Caco-2 (cell line): ENCODE data around the gene CD33. TPM values are rescaled to one million over a fixed set of nuclear protein-coding genes. Genes with fewer than 3 reads are reported as not detected.

Experiments
- BruUV-seq: library from RNA; stranded (reverse); fragments of 400-500 nt; replicated peaks from 2 replicates; lab custom pipeline; 2021; lab: Mats Ljungman, UMichigan
- CTCF ChIA-PET: fragments of 300-600 bp; sonication (Branson Sonifier 250); formaldehyde crosslinking; loops from one replicate; lab custom pipeline; 2022; ENCODE audit warnings: antibody characterized with exemption; lab: Charles Lee
- POLR2A ChIA-PET: fragments of 300-600 bp; sonication (Branson Sonifier 250); formaldehyde crosslinking; loops from one replicate; lab custom pipeline; 2022; ENCODE audit warnings: antibody characterized with exemption; lab: Charles Lee
- DNase-seq, 2 experiments: peaks; one replicate each; pipeline versions ENCODE4 v3.0.0 to v3.0.0-alpha.2; 2020 to 2022
- H3K27me3 ChIP-seq: replicated peaks from 2 replicates; pipeline ENCODE4 v1.6.0; 2011; ENCODE audit warnings: low read length; ENCODE audit not compliant: control insufficient read depth, insufficient read depth
- H3K36me3 ChIP-seq: 2 replicates; pipeline ENCODE4 v1.5.1; 2011; ENCODE audit warnings: low read length; ENCODE audit not compliant: control insufficient read depth, insufficient read depth
- H3K4me1 ChIP-seq: fragments of 250-450 bp; sonication (Bioruptor Pico); 2 replicates; pipeline ENCODE4 v1.5.1; 2020; ENCODE audit warnings: mild to moderate bottlenecking
- H3K4me3 ChIP-seq: 2 replicates; pipeline ENCODE4 v1.5.1; 2011; ENCODE audit warnings: low read depth, mild to moderate bottlenecking, control low read depth, low read length
- H3K9me3 ChIP-seq: fragments of 250-450 bp; sonication (Bioruptor Pico); 2 replicates; pipeline ENCODE4 v1.5.1; 2020; ENCODE audit warnings: mild to moderate bottlenecking, moderate library complexity
- H3K27ac Mint-ChIP-seq: one replicate; pipeline ENCODE4 v1.8.0; 2022; ENCODE audit warnings: mixed read lengths; ENCODE audit not compliant: unreplicated experiment
- H3K27me3 Mint-ChIP-seq: one replicate; pipeline ENCODE4 v1.8.0; 2022; ENCODE audit warnings: mixed read lengths; ENCODE audit not compliant: insufficient read depth, unreplicated experiment
- H3K36me3 Mint-ChIP-seq: one replicate; pipeline ENCODE4 v1.8.0; 2022; ENCODE audit warnings: mild to moderate bottlenecking, mixed read lengths; ENCODE audit not compliant: insufficient read depth, unreplicated experiment
- H3K4me1 Mint-ChIP-seq: one replicate; pipeline ENCODE4 v1.8.0; 2022; ENCODE audit warnings: low read depth, mixed read lengths; ENCODE audit not compliant: unreplicated experiment
- H3K4me3 Mint-ChIP-seq: one replicate; pipeline ENCODE4 v1.8.0; 2022; ENCODE audit warnings: mild to moderate bottlenecking, moderate library complexity, mixed read lengths; ENCODE audit not compliant: unreplicated experiment
- H3K9me3 Mint-ChIP-seq: one replicate; pipeline ENCODE4 v1.8.0; 2022; ENCODE audit warnings: mixed read lengths; ENCODE audit not compliant: unreplicated experiment
- CTCF ChIP-seq, 2 experiments: fragments of 200-600 bp in 1 of 2; IDR thresholded peaks; 1 replicate in 1 of 2; 2 replicates in 1 of 2; pipeline versions ENCODE4 v1.5.1 to v1.8.0; 2011 to 2022; ENCODE audit warnings: antibody characterized with exemption in 1 of 2, control low read depth in 1 of 2, inconsistent platforms in 1 of 2, low read depth in 1 of 2, low read length in 1 of 2, mild to moderate bottlenecking in 1 of 2, moderate library complexity in 1 of 2; ENCODE audit not compliant: insufficient read depth in 1 of 2, severe bottlenecking in 1 of 2, unreplicated experiment in 1 of 2
- intact Hi-C: fragments of 100-400 bp; cut with micrococcal nuclease; formaldehyde crosslinking; loops from one replicate; pipeline ENCODE4 v1.10.0; 2022; ENCODE audit not compliant: unreplicated experiment
- total RNA-seq: library from RNA; stranded (reverse); gene quantifications from 2 replicates; pipeline ENCODE4 v1.2.3, GENCODE V29; 2022

The CD33 gene
- total RNA-seq, 1 experiment from 2014 or later, result not detected

DNA sequence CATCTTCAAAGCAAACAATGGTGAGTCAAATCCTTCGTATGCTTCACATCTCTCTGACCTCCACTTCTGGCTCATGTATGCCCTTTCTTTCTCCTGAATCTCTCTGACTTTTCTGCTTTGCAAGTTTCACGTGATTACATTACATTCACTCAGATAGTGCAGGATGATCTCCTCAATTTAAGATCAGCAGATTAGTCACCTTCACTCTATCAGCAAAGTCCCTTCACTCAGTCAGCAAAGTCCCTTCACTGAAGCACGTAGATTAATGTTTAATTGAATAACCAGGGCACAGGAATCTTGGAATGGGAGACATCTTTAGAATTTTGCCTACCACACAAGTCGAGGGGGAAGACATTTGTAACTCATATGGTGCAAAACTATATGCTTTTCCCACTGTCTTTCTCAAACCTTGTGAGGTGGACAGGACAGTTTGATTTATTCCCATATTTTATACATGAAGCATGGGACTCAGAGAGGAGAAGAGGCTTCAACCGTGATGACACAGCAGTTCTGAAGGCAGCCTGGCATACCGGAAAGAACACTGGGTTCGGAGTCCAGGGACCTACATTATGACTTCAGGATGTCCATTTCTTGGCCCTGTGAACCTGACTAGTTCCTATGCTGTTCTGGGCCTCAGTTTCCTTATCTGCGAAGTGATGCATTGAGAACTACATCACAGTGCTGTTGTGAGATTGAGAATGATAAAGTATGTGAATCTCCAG is 49.3 kb downstream of the CD33 start:
- no TSS peak for BruUV-seq
- intact Hi-C loops, result no loop called here
- H3K4me1 ChIP-seq, result no peaks in the 10 kb centered on the region
- no peaks in the 10 kb centered on the region for H3K36me3 ChIP-seq
- no peaks in the 10 kb centered on the region for H3K9me3 ChIP-seq
- H3K27ac Mint-ChIP-seq, result no peak overlapping the region
- ChIA-PET CTCF (no interaction called here), POLR2A (no interaction called here)
- no peaks in the 10 kb centered on the region for H3K9me3 Mint-ChIP-seq
- no peak for TF ChIP-seq CTCF (IDR thresholded peaks at IDR 0.05; ENCODE audit: insufficient read depth in 1 of 2, low read depth in 1 of 2, low read length in 1 of 2, severe bottlenecking in 1 of 2, unreplicated experiment in 1 of 2)
- peaks cover 15% of the 10 kb centered on the region for H3K27me3 Mint-ChIP-seq
- no peaks in the 10 kb centered on the region; the same call in 1 of the 2 replicates for H3K27me3 ChIP-seq
- DNase-seq, result no peak
- no peaks in the 10 kb centered on the region for H3K36me3 Mint-ChIP-seq
- no peak overlapping the region for H3K4me3 Mint-ChIP-seq
- H3K4me1 Mint-ChIP-seq, result no peaks in the 10 kb centered on the region
- H3K4me3 ChIP-seq, result no peak overlapping the region

GRCh38 chr19:51277112-51277511 is 52.2 kb downstream of the CD33 start:
- no TSS peak for BruUV-seq
- no peaks in the 10 kb centered on the region for H3K36me3 Mint-ChIP-seq

DNA sequence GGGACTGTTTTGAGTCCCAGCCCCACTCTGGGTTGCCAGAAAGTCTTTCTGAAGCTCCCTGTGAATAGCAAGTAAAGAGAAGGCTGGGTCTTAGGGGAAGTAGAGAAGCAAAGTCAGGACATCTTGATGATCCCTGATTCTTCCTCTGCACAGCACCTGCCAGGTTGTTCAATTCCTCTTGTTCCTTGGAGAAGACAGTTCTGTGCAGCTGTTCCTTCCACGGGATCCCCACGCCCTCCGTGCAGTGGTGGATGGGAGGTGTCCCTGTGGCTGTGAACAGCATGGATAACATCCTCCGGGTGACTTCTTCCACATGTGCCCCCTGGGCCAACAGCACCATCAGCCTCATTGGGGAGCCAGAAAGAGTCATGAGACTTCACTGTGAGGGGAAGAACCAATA is 57.5 kb downstream of the CD33 start:
- no TSS peak for BruUV-seq
- intact Hi-C loops, result no loop called here
- DNase-seq, result no peak
- Mint-ChIP-seq H3K4me3 (no peak overlapping the region), H3K9me3 (no peaks in the 10 kb centered on the region), H3K27me3 (peaks cover 20% of the 10 kb centered on the region), H3K27ac (no peak overlapping the region), H3K4me1 (no peaks in the 10 kb centered on the region), H3K36me3 (no peaks in the 10 kb centered on the region)
- H3K4me3 ChIP-seq, result no peak overlapping the region
- H3K4me1 ChIP-seq, result no peaks in the 10 kb centered on the region
- POLR2A ChIA-PET, result no interaction called here
- TF ChIP-seq CTCF (IDR thresholded peaks at IDR 0.05; ENCODE audit: insufficient read depth in 1 of 2, low read depth in 1 of 2, low read length in 1 of 2, severe bottlenecking in 1 of 2, unreplicated experiment in 1 of 2), result no peak
- H3K27me3 ChIP-seq, result no peaks in the 10 kb centered on the region; the same call in 1 of the 2 replicates
- no peaks in the 10 kb centered on the region for H3K36me3 ChIP-seq
- 0 out of 2 replicates have a peak, but pooled peaks cover 12% of the 10 kb centered on the region for H3K9me3 ChIP-seq
- CTCF ChIA-PET, result no interaction called here

More at GRCh38 chr19:51277112-51277511, 52.2 kb downstream of the CD33 start:
- no peak overlapping the region for H3K27ac Mint-ChIP-seq
- no peak for DNase-seq
- no peaks in the 10 kb centered on the region for H3K4me1 Mint-ChIP-seq
- CTCF ChIA-PET, result no interaction called here
- Histone ChIP-seq H3K4me3 (no peak overlapping the region), H3K9me3 (0 out of 2 replicates have a peak, but pooled peaks cover 5% of the 10 kb centered on the region), H3K36me3 (no peaks in the 10 kb centered on the region), H3K27me3 (no peaks in the 10 kb centered on the region; the same call in 1 of the 2 replicates), H3K4me1 (no peaks in the 10 kb centered on the region)
- intact Hi-C loops, result no loop called here
- POLR2A ChIA-PET, result no interaction called here
- no peak overlapping the region for H3K4me3 Mint-ChIP-seq
- H3K27me3 Mint-ChIP-seq, result peaks cover 11% of the 10 kb centered on the region
- TF ChIP-seq CTCF (IDR thresholded peaks at IDR 0.05; ENCODE audit: insufficient read depth in 1 of 2, low read depth in 1 of 2, low read length in 1 of 2, severe bottlenecking in 1 of 2, unreplicated experiment in 1 of 2), result no peak
- no peaks in the 10 kb centered on the region for H3K9me3 Mint-ChIP-seq
